ENCODE data around the gene SLC13A2.

The SLC13A2 gene

GRCh38 chr17:28545141-28545503 is 71.7 kb downstream of the SLC13A2 start:
- no peak overlapping the region for H3K4me3 ChIP-seq (ENCODE audit: low read length)
- peaks cover 10% of the 10 kb centered on the region for H3K36me3 ChIP-seq (ENCODE audit: insufficient read depth, low read length)
- H3K27me3 ChIP-seq (ENCODE audit: control insufficient read depth, insufficient read depth, low read length), result no peaks in the 10 kb centered on the region
- no peak overlapping the region for H3K9ac ChIP-seq (ENCODE audit: low read depth, low read length)
- no peaks in the 10 kb centered on the region for H3K9me3 ChIP-seq (replicated peaks; ENCODE audit: low read length)
- H3K4me2 ChIP-seq (ENCODE audit: low read length), result no peak overlapping the region
- no peaks in the 10 kb centered on the region for H3K4me1 ChIP-seq (ENCODE audit: control insufficient read depth, insufficient read depth, low read length)

GRCh38 chr17:28545787-28546415 is 72.5 kb downstream of the SLC13A2 start:
- Histone ChIP-seq H3K4me3 (ENCODE audit: low read length) (no peak overlapping the region), H3K27me3 (ENCODE audit: control insufficient read depth, insufficient read depth, low read length) (no peaks in the 10 kb centered on the region), H3K36me3 (ENCODE audit: insufficient read depth, low read length) (peaks cover 10% of the 10 kb centered on the region), H3K4me1 (ENCODE audit: control insufficient read depth, insufficient read depth, low read length) (no peaks in the 10 kb centered on the region), H3K9me3 (replicated peaks; ENCODE audit: low read length) (no peaks in the 10 kb centered on the region), H3K4me2 (ENCODE audit: low read length) (no peak overlapping the region), H3K9ac (ENCODE audit: low read depth, low read length) (no peak overlapping the region)

GRCh38 chr17:28547096-28547622 is 73.7 kb downstream of the SLC13A2 start:
- Histone ChIP-seq H3K27me3 (ENCODE audit: control insufficient read depth, insufficient read depth, low read length) (no peaks in the 10 kb centered on the region), H3K9ac (ENCODE audit: low read depth, low read length) (no peak overlapping the region), H3K4me3 (ENCODE audit: low read length) (no peak overlapping the region), H3K9me3 (replicated peaks; ENCODE audit: low read length) (no peaks in the 10 kb centered on the region), H3K36me3 (ENCODE audit: insufficient read depth, low read length) (peaks cover 10% of the 10 kb centered on the region), H3K4me2 (ENCODE audit: low read length) (no peak overlapping the region), H3K4me1 (ENCODE audit: control insufficient read depth, insufficient read depth, low read length) (peaks cover 9% of the 10 kb centered on the region)
